MCF 10A (cell line): ENCODE results near the gene COBL. TPM values are rescaled to one million over a fixed set of nuclear protein-coding genes. Genes with fewer than 3 reads are reported as not detected.

ENCODE experiments used
- BruUV-seq: library from RNA; stranded (reverse); fragments of 400-500 nt; replicated peaks from 2 replicates; lab custom pipeline; 2021; lab: Mats Ljungman, UMichigan
- CTCF ChIA-PET: fragments of 300-600 bp; sonication (Branson Sonifier 250); formaldehyde crosslinking; extraction: SDS; loops from one replicate; lab custom pipeline; 2021; ENCODE audit warnings: antibody characterized with exemption, inconsistent platforms; lab: Yijun Ruan, JAX
- POLR2A ChIA-PET: fragments of 300-600, 350-650 bp; sonication (Branson Sonifier 250); formaldehyde crosslinking; extraction: SDS; loops from one replicate; lab custom pipeline; 2020; ENCODE audit warnings: antibody characterized with exemption, inconsistent platforms; lab: Yijun Ruan, JAX
- DNase-seq: peaks from one replicate; pipeline ENCODE4 v3.0.0-alpha.2; 2018; ENCODE audit not compliant: unreplicated experiment
- H3K27ac Mint-ChIP-seq: one replicate; pipeline ENCODE4 v1.8.0; 2022; ENCODE audit warnings: mild to moderate bottlenecking, low read depth, mixed read lengths; ENCODE audit not compliant: unreplicated experiment
- H3K27me3 Mint-ChIP-seq: one replicate; pipeline ENCODE4 v1.8.0; 2022; ENCODE audit warnings: mixed read lengths; ENCODE audit not compliant: insufficient read depth, unreplicated experiment
- H3K36me3 Mint-ChIP-seq: one replicate; pipeline ENCODE4 v1.8.0; 2022; ENCODE audit warnings: mild to moderate bottlenecking, moderate library complexity, mixed read lengths; ENCODE audit not compliant: insufficient read depth, unreplicated experiment
- H3K4me1 Mint-ChIP-seq: one replicate; pipeline ENCODE4 v1.8.0; 2022; ENCODE audit warnings: mixed read lengths; ENCODE audit not compliant: insufficient read depth, unreplicated experiment
- H3K4me3 Mint-ChIP-seq: one replicate; pipeline ENCODE4 v1.8.0; 2022; ENCODE audit warnings: mild to moderate bottlenecking, moderate library complexity, mixed read lengths; ENCODE audit not compliant: unreplicated experiment
- H3K9me3 Mint-ChIP-seq: one replicate; pipeline ENCODE4 v1.8.0; 2022; ENCODE audit warnings: mixed read lengths; ENCODE audit not compliant: unreplicated experiment
- intact Hi-C: fragments of 100-400 bp; cut with micrococcal nuclease; formaldehyde crosslinking; loops from 2 replicates; pipeline ENCODE4 v1.14.1; 2022
- total RNA-seq: library from RNA; stranded (reverse); gene quantifications from 2 replicates; pipeline ENCODE4 v1.2.3, GENCODE V29; 2022
- TF ChIP-seq, protein P1 (sequence below): fragments of 200-600 bp; IDR thresholded peaks from one replicate; pipeline ENCODE4 v1.8.0; 2022; ENCODE audit warnings: antibody characterized with exemption, mild to moderate bottlenecking; ENCODE audit not compliant: unreplicated experiment

COBL gene
- total RNA-seq, 1 experiment from 2014 or later, result 12.3 TPM

GRCh38 chr7:51198654-51199053 is 118.0 kb downstream of the COBL start:
- TF ChIP-seq, protein P1, sequence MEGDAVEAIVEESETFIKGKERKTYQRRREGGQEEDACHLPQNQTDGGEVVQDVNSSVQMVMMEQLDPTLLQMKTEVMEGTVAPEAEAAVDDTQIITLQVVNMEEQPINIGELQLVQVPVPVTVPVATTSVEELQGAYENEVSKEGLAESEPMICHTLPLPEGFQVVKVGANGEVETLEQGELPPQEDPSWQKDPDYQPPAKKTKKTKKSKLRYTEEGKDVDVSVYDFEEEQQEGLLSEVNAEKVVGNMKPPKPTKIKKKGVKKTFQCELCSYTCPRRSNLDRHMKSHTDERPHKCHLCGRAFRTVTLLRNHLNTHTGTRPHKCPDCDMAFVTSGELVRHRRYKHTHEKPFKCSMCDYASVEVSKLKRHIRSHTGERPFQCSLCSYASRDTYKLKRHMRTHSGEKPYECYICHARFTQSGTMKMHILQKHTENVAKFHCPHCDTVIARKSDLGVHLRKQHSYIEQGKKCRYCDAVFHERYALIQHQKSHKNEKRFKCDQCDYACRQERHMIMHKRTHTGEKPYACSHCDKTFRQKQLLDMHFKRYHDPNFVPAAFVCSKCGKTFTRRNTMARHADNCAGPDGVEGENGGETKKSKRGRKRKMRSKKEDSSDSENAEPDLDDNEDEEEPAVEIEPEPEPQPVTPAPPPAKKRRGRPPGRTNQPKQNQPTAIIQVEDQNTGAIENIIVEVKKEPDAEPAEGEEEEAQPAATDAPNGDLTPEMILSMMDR, result no peak

DNA sequence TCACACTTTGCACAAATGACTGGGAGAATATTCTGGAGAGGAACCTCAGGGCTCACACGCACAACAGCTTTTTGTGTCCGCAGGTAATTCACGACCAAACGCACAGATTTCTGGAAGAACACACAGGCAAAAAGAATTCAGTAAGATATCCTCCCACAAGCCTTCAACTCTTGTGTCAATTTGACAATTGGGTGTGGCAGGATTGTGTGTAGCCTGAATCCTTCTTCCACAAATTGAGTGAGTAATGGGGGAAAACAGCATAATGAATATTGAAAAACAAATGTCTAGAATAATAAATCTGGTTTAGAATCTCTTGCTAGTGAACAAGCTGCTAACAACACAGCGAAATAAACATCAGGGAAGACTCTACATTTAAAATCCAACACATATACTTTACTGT is 125.6 kb downstream of the COBL start:
- no peak overlapping the region for H3K4me3 Mint-ChIP-seq
- POLR2A ChIA-PET, result no interaction called here
- no peak overlapping the region for H3K27ac Mint-ChIP-seq
- intact Hi-C loops, result no loop called here
- no TSS peak for BruUV-seq
- CTCF ChIA-PET, result interaction anchor here (0.6 to 2.0 kb wide), 4 partner anchors 30 to 177 kb away, joined by 3 to 5 read pairs (median 4); no protein-coding TSS in a partner anchor
- TF ChIP-seq, protein P1, result no peak
- H3K9me3 Mint-ChIP-seq, result no peaks in the 10 kb centered on the region
- H3K4me1 Mint-ChIP-seq, result no peaks in the 10 kb centered on the region
- H3K27me3 Mint-ChIP-seq, result no peaks in the 10 kb centered on the region
- peaks cover 5% of the 10 kb centered on the region for H3K36me3 Mint-ChIP-seq
- no peak for DNase-seq

More at GRCh38 chr7:51198654-51199053, 118.0 kb downstream of the COBL start:
- ChIA-PET CTCF (interaction anchor here (0.7 to 2.5 kb wide), 7 partner anchors 18 to 168 kb away, joined by 3 to 17 read pairs (median 4); no protein-coding TSS in a partner anchor), POLR2A (interaction anchor here (0.7 kb wide), 1 partner anchor 88 kb away, joined by 3 read pairs; no protein-coding TSS in a partner anchor)
- peak; percentile 37 for DNase-seq
- H3K4me1 Mint-ChIP-seq, result peaks cover 5% of the 10 kb centered on the region
- no peaks in the 10 kb centered on the region for H3K36me3 Mint-ChIP-seq
- peaks cover under 1% of the 10 kb centered on the region for H3K9me3 Mint-ChIP-seq
- intact Hi-C loops, result no loop called here
- no peaks in the 10 kb centered on the region for H3K27me3 Mint-ChIP-seq
- no TSS peak for BruUV-seq
- no peak overlapping the region for H3K27ac Mint-ChIP-seq
- H3K4me3 Mint-ChIP-seq, result no peak overlapping the region

DNA sequence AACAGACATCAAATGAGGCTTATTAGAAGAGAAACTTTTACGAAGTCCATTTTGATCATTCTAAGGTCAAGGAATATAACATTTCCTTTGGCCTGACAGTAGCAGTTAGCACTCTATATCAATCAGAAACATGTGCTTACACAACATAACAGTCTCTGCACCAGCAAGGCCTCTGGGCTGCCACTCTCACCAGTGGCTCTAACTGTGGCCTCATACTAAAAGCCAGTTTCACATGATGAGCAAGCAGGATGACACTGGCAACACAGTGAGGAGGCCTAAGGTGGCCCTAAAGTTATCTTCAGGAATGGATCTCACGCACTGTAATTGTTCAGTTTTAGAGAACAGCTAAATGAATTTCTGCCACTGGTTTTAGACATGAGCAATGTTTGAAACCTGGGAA is 126.8 kb downstream of the COBL start:
- Mint-ChIP-seq H3K36me3 (peaks cover 5% of the 10 kb centered on the region), H3K9me3 (no peaks in the 10 kb centered on the region), H3K4me1 (no peaks in the 10 kb centered on the region), H3K27ac (no peak overlapping the region), H3K4me3 (no peak overlapping the region), H3K27me3 (no peaks in the 10 kb centered on the region)
- BruUV-seq, result no TSS peak
- intact Hi-C loops, result no loop called here
- DNase-seq, result no peak
- CTCF ChIA-PET, result interaction anchor here (0.8 to 2.0 kb wide), 5 partner anchors 29 to 178 kb away, joined by 3 to 5 read pairs (median 4); no protein-coding TSS in a partner anchor
- TF ChIP-seq, protein P1, result no peak
- POLR2A ChIA-PET, result no interaction called here

GRCh38 chr7:51188987-51189386 is 127.6 kb downstream of the COBL start:
- TF ChIP-seq, protein P1, result no peak
- no peaks in the 10 kb centered on the region for H3K9me3 Mint-ChIP-seq
- no peak overlapping the region for H3K27ac Mint-ChIP-seq
- intact Hi-C loops, result no loop called here
- H3K36me3 Mint-ChIP-seq, result peaks cover 5% of the 10 kb centered on the region
- DNase-seq, result no peak
- no peak overlapping the region for H3K4me3 Mint-ChIP-seq
- H3K4me1 Mint-ChIP-seq, result no peaks in the 10 kb centered on the region
- no peaks in the 10 kb centered on the region for H3K27me3 Mint-ChIP-seq
- no TSS peak for BruUV-seq
- CTCF ChIA-PET, result interaction anchor here (2.7 kb wide), 1 partner anchor 26 kb away, joined by 11 read pairs; no protein-coding TSS in a partner anchor
- POLR2A ChIA-PET, result no interaction called here
